HL-60 (cell line): ENCODE data around the gene FLYWCH2.

Experiments
- DNase-seq, 2 experiments: peaks; one replicate each; pipeline ENCODE4 v3.0.0-alpha.2; 2010 to 2020; ENCODE audit warnings: low read depth in 1 of 2, low spot score in 1 of 2
- H3K27ac ChIP-seq: fragments of 250-450 bp; sonication (Bioruptor Pico); replicated peaks from 2 replicates; pipeline ENCODE4 v1.5.1; 2020; ENCODE audit warnings: mild to moderate bottlenecking, moderate library complexity
- H3K27me3 ChIP-seq: fragments of 250-450 bp; sonication (Bioruptor Pico); 2 replicates; pipeline ENCODE4 v1.5.1; 2021; ENCODE audit warnings: mild to moderate bottlenecking, moderate library complexity; ENCODE audit not compliant: insufficient read depth, poor library complexity, severe bottlenecking
- H3K4me3 ChIP-seq: replicated peaks from 2 replicates; pipeline ENCODE4 v1.5.1; 2011; ENCODE audit warnings: mild to moderate bottlenecking, control low read depth, low read length; ENCODE audit not compliant: insufficient read depth
- CTCF ChIP-seq: IDR thresholded peaks from one replicate; pipeline ENCODE4 v1.5.1; 2011; ENCODE audit warnings: low read length, control low read depth, inconsistent platforms; ENCODE audit not compliant: insufficient read depth
- GABPA ChIP-seq: IDR thresholded peaks from 2 replicates; pipeline ENCODE4 v1.6.1; 2012; ENCODE audit warnings: low read depth
- POLR2AphosphoS5 ChIP-seq: IDR thresholded peaks from 2 replicates; pipeline ENCODE4 v1.6.1; 2012; ENCODE audit warnings: low read depth
- REST ChIP-seq: IDR thresholded peaks from 2 replicates; pipeline ENCODE4 v1.6.1; 2012; ENCODE audit warnings: low read depth; ENCODE audit not compliant: insufficient replicate concordance
- SPI1 ChIP-seq: IDR thresholded peaks from 2 replicates; pipeline ENCODE4 v1.6.1; 2012; ENCODE audit warnings: low read depth, mild to moderate bottlenecking, borderline replicate concordance

The FLYWCH2 gene

GRCh38 chr16:2896480-2897010 is 13.5 kb downstream of the FLYWCH2 start:
- Histone ChIP-seq H3K27ac (no peak overlapping the region), H3K27me3 (no peaks in the 10 kb centered on the region), H3K4me3 (no peak overlapping the region)
- TF ChIP-seq SPI1 (no peak), REST (no peak), GABPA (no peak), CTCF (no peak), POLR2AphosphoS5 (no peak)
- no peak for DNase-seq

- TF ChIP-seq REST (no peak), GABPA (no peak), SPI1 (no peak), CTCF (no peak), POLR2AphosphoS5 (no peak)
- no peaks in the 10 kb centered on the region for H3K27me3 ChIP-seq
- H3K4me3 ChIP-seq: no peak overlapping the region
- no peak for DNase-seq
- H3K27ac ChIP-seq: no peak overlapping the region
Observed at GRCh38 chr16:2897110-2897509, 14.1 kb downstream of the FLYWCH2 start.

- Histone ChIP-seq H3K27ac (no peak overlapping the region), H3K27me3 (no peaks in the 10 kb centered on the region), H3K4me3 (no peak overlapping the region)
- no peak for DNase-seq
- TF ChIP-seq REST (no peak), CTCF (no peak), POLR2AphosphoS5 (no peak), SPI1 (no peak), GABPA (no peak)
Observed at GRCh38 chr16:2898831-2899563, 16.0 kb downstream of the FLYWCH2 start.
